COR-L47 (cell line): ENCODE measurements around the gene SLC8A2.

Experiments used
- DNase-seq: peaks from one replicate; lab custom pipeline; 2025; lab: John Stamatoyannopoulos, UW

SLC8A2 gene

GRCh38 chr19:47381121-47381520 is 90.6 kb downstream of the SLC8A2 start:
- no peak for DNase-seq

DNA sequence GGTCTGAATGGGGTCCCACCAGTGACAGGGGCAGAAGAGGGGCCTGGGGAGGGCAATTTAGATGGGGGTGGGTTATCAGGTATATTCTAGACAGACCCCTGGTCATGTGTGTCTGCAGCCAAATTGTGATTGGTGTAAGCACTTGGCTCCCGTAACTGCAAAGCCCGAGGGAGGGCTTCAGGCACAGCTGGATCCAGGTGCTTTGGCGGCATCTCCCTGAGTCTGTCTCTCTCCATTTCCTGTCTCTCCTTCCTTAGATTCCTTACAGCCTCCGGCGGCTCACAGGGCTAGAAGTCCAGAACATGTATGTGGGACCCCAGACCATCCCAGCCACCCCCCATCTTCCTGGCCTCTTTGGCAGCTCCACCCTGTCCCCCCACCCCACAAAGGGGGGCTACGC is 91.1 kb downstream of the SLC8A2 start:
- DNase-seq, result no peak

- DNase-seq, result no peak
These were observed 92.2 kb downstream of the SLC8A2 start for GRCh38 chr19:47379381-47379938.

DNA sequence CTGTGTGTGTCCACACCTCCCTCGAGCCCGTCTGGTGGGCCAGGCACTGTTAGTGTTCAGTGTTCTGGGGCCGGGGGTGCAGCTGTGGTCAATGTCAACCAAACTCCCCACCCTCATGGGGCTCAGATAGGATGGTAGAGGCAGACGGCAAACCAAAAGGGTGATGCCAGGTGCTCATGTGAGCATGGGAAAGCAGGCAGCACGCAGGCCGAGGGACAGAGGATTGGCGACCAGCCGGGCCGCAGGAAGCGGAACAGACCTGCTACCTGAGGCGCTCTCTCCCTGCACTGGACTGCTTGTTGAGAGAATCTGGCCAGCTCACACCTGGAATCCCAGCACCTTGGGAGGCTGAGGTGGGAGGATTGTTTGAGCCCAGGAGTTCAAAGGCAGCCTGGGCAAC is 93.4 kb downstream of the SLC8A2 start:
- DNase-seq, result no peak
